ENCODE measurements around the gene HSPA5.
"Not testable (repeated sequence)": the region's sequence is repeated elsewhere in the genome, so short reads cannot be mapped to it uniquely, and the experiment has no call there.

HSPA5 gene

GRCh38 chr9:125241863-125242739, 958 bp upstream of the HSPA5 start:
- no peak for DNase-seq

DNA sequence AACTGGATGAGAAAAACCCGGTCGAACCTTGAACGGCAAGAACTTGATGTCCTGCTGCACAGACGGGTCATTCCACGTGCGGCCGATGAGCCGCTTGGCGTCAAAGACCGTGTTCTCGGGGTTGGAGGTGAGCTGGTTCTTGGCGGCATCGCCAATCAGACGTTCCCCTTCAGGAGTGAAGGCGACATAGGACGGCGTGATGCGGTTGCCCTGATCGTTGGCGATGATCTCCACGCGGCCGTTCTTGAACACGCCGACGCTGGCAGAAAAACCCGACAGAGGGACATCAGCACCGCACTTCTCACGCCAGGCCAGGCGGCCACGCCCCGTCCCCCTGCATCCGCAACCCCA, 519 bp downstream of the HSPA5 start:
- DNase-seq: peak; percentile 39 to 51

DNA sequence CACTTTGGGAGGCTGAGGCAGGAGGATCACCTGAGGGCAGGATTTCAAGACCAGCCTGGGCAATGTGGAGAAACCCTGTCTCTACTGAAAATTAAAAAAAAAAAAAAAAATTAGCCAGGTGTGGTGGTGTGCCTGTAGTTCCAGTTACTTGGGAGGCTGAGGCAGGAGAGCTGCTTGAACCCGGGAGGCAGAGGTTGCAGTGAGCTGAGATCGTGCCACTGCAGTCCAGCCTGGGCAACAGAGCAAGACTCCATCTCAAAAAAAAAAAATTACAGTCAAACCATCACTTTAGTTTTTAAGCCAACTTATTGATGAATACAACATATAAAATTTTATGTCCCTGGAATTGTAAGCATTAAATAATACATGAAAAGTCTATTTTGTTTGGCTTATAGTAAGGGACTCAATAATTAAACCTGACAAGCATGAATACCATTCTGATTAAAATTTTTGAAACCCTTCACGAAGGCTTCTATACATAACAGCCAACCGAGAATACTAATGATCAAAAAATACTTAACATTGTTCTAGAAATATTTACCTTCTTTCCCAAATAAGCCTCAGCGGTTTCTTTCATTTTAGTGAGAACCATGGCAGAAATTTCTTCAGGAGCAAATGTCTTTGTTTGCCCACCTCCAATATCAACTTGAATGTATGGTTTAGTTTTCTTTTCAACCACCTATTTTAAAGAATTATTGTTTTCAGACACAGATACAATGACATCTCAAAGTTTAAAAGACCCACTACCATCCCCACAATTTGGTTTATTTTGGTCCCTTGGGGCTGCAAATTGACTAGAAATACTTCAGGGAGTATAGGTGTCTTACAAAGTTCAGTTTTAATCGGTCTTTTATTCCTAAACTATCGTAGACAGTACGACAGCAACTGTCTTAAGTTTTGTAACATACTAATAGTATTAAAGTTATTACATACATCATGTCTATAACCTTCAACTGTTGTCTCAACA, 1.2 kb downstream of the HSPA5 start:
- DNase-seq: no peak

GRCh38 chr9:125238915-125239446, 2.2 kb downstream of the HSPA5 start:
- no peak for DNase-seq

DNA sequence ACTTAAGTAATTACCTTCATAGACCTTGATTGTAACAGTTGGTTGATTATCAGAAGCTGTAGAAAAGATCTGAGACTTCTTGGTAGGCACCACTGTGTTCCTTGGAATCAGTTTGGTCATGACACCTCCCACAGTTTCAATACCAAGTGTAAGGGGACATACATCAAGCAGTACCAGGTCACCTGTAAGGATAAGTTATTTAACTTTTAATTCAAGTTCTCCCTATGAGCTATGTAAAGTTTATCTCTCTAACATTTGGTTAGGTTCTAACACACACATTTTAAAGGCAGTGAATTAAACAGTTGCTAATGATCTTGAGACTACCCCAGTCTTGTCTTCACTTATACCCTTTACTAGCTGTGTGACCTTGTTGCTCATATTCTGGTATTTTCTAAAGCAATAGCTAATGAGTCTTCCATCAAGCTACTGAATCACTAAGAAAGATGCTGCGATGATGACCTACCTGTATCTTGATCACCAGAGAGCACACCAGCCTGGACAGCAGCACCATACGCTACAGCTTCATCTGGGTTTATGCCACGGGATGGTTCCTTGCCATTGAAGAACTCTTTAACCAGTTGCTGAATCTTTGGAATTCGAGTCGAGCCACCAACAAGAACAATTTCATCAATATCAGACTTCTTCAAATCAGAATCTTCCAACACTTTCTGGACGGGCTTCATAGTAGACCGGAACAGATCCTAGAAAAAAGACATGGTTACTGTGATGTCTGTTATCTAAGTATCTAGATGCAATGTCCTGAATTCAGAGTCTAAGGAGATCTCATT, 2.8 kb downstream of the HSPA5 start:
- no peak for DNase-seq

DNA sequence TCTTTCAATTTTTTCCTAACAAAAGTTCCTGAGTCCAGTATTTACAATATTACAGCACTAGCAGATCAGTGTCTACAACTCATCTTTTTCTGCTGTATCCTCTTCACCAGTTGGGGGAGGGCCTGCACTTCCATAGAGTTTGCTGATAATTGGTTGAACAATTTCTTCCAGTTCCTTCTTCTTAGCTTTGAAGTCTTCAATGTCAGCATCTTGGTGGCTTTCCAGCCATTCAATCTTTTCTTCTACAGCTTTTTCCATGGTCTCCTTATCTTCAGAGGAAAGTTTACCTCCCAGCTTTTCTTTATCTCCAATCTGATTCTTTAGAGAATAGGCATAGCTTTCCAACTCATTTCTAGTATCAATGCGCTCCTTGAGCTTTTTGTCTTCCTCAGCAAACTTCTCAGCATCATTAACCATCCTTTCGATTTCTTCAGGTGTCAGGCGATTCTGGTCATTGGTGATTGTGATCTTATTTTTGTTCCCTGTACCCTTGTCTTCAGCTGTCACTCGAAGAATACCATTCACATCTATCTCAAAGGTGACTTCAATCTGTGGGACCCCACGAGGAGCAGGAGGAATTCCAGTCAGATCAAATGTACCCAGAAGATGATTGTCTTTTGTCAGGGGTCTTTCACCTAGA, 4.5 kb downstream of the HSPA5 start:
- DNase-seq: not testable (repeated sequence)

- no peak for DNase-seq
These were observed 5.2 kb downstream of the HSPA5 start for GRCh38 chr9:125235804-125236519.

DNA sequence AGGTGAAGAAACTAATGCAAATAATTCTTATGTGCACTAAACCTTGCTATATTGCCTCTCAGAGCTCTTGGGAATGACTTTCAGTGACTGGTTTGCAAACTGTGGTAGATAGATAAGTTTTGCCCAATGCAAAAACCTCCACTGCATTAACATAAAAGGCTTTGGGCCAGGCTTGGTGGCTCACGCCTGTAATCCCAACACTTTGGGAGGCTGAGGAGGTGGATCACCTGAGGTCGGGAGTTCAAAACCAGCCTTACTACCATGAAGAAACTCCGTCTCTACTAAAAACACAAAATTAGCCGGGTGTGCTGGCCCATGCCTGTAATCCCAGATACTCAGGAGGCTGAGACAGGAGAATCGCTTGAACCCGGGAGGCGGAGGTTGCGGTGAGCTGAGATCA, 7.0 kb downstream of the HSPA5 start:
- DNase-seq: not testable (repeated sequence)

- DNase-seq: no peak
These were observed 7.5 kb downstream of the HSPA5 start for GRCh38 chr9:125233678-125234077.

DNA sequence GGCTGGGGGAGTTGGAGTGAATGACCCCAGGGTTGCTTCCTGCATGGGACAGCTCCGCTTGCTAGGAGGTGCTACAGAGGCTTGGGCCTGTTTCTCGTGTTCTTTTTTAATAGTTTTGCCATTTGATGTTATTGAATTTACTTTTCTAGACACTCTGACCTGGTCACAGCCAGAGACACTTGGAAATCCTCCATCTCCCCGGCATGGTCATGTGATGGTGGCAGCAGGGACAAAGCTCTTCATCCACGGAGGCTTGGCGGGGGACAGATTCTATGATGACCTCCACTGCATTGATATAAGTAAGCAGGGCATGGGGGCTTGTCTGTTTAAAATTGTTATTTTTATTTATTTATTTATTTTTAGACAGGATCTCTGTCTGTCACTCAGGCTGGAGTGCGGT, 13.4 kb downstream of the HSPA5 start:
- no peak for DNase-seq

DNA sequence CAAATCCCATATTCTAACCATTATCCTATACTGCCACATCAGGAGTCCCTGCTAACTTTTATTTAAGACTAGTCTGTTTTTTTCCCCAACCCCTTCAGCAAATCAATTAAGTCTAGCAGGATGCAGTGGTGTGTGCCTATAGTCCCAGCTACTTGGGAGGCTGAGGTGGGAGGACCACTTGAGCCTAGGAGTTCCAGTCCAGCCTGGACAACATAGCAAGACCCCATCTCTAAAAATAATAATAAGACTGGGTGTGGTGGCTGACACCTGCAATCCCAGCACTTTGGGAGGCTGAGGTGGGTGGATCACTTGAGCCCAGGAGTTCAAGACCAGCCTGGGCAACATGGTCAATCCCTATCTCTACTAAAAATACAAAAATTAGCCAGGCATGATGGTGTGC, 16.3 kb downstream of the HSPA5 start:
- DNase-seq: not testable (repeated sequence)

GRCh38 chr9:125218621-125219020, 22.5 kb downstream of the HSPA5 start:
- no peak for DNase-seq

- no peak for DNase-seq
These were observed 27.0 kb downstream of the HSPA5 start for GRCh38 chr9:125214186-125214585.

GRCh38 chr9:125204477-125204876, 36.7 kb downstream of the HSPA5 start:
- no peak for DNase-seq

DNA sequence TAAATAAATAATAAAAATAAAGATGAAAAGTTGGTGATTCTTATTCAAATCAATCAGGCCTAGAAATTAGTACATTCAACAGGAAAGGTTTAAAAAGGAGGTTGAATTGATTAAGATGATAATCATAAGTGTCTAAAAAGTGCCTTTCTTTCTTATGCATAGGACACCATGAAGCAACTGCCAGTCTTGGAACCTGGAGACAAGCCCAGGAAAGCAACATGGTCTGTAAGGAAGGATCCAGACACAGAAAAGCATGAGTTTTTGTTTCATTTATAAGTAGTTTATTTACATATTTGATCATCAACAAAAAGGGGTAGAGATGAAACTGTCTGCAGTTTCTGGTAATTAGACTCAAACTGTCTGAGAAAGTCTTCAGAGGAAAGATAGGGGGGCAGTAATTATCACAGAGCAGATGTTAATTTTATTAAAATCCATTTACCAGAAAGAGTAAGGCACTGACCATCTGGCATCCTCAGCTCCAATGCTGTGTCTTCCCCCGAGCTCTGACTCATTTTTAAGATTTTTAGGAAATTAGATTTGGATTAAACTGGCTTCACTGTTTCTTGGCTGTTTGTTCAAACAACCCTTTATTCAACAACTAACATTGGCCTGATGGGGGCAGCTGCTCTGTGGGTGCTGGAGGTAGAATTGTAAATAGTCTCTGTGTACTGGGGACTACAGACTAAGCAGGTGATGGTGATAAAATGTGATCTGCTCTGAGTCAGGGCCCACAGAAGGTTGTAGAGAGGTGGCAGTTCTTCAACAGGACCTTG, 38.1 kb downstream of the HSPA5 start:
- DNase-seq: no peak

DNA sequence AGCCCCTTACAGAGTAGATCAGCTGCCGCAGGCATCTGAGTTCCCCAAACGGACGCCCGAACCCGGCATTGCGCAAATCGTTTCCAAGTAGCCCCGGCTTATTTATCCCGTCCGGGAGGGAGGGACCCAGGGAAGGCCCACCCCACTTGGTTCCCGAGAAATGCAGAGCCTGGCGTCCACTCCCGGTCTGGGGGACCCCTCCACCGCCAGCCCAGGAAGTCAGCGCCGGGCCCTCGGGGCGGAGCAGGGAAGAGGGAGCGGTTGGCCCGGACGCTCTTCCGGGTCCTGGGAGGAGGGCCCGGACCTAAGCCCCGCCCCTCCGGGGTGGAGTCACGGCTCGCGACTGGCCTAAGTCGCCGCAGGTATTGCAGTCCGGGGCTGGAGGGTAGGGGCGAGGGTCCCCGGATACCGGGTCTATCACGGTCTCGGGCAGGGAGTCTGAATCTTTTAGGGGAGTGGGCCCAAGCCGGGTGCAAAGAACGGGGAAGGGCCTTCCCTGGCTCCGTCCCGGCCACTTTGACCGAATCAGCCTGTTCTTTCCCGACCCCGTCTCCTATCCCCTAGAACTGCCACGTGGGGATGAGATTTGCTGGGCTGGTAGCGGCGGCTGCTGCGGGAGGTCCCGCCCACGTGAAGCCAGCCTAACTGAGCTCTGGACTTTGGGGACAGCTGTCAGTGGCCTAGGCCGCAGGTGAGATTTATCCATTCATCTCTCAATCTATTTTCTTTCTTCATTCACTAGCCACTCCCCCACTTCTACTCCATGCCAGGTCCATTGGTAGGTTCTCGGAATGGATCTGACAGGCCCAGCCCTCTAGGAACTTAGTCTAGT, 40.7 kb downstream of the HSPA5 start, which contains the start of gene RABEPK:
Gene RABEPK (plus strand): TSS at position 327 of the 832 bp plus-strand sequence. CDS start 2,472 bp downstream, outside the sequence.
- peak; percentile 95 to 96 for DNase-seq

DNA sequence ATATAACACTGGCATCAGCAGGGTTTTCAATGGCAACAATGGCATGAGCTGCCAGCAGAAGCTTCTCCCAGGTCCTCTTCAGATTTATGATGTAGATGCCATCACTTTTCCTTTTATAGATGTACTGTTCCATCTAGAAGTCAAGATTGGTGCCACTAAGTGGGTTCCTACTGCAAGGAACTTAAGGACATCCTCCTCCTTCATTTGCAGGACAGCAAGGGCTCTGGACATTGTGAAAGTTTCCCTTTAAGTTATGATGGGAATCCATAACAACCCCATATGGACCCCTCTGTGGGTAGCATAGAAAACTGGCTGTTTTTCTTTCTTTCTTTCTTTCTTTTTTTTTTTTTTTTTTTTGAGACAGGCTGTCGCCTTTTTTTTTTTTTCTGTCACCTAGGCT, 45.6 kb downstream of the HSPA5 start:
- not testable (repeated sequence) for DNase-seq

GRCh38 chr9:125194466-125194865, 46.7 kb downstream of the HSPA5 start:
- DNase-seq: peak in 1 of 2 experiments; percentile 21

DNA sequence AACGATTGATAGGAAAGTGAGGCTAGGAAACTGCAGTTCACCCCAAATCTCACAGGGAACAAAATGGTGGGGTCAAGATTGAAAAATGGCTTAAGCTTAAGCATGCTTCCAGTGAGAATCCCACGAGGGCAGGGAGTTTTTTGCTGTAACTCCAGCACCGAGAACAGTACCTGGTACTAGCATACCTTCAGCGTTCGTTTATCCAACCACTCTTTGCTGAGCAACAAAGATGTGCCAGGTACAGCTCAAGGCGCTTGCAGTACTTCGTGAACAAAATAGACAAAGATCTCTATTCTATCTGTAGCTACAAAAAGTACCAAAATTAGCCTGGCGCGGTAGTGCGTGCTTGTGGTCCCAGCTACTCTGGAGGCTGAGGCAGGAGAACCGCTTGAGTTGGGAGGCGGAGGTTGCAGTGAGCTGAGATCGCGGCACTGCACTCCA, 50.8 kb downstream of the HSPA5 start:
- DNase-seq: peak; percentile 31 to 33

All from activated CD4-positive, alpha-beta T cell treated with anti-CD3 and anti-CD28 coated beads, Interleukin-2, amount 50 U/mL, for 48 hours (primary cell).